Neural cell (in vitro differentiated cells): ENCODE measurements around the gene ZBTB14. TPM values are rescaled to one million over a fixed set of nuclear protein-coding genes. Genes with fewer than 3 reads are reported as not detected.

Source experiments
- H2AFZ ChIP-seq: fragments of 200-600, 300-800 bp; sonication (generic), shearing (Covaris generic); 2 replicates; pipeline ENCODE4 v1.6.0; 2014; ENCODE audit warnings: low read depth, mild to moderate bottlenecking, antibody characterized with exemption, low read length, moderate library complexity
- H3F3A ChIP-seq: fragments of 200-600 bp; shearing (Covaris generic); 2 replicates; pipeline ENCODE4 v1.6.1; 2016; ENCODE audit warnings: mild to moderate bottlenecking, moderate library complexity, mixed read lengths, antibody characterized with exemption, low read length; ENCODE audit not compliant: insufficient read depth, poor library complexity, severe bottlenecking
- H3K27ac ChIP-seq: fragments of 200-600, 300-800 bp; sonication (generic), shearing (Covaris generic); 2 replicates; pipeline ENCODE4 v1.5.1; 2014; ENCODE audit warnings: mild to moderate bottlenecking, low read length, moderate library complexity
- H3K27me3 ChIP-seq: fragments of 300-800, 200-600 bp; sonication (generic), shearing (Covaris generic); 2 replicates; pipeline ENCODE4 v1.6.0; 2014; ENCODE audit warnings: mild to moderate bottlenecking, low read depth, low read length, moderate library complexity; ENCODE audit not compliant: insufficient read depth
- H3K36me3 ChIP-seq: fragments of 300-800, 200-600 bp; sonication (generic), shearing (Covaris generic); 2 replicates; pipeline ENCODE4 v1.5.1; 2014; ENCODE audit warnings: mild to moderate bottlenecking, antibody characterized with exemption, low read length, moderate library complexity; ENCODE audit not compliant: insufficient read depth
- H3K4me2 ChIP-seq: fragments of 300-800, 200-600 bp; sonication (generic), shearing (Covaris generic); 2 replicates; pipeline ENCODE4 v1.6.0; 2014; ENCODE audit warnings: mild to moderate bottlenecking, low read length
- H3K4me3 ChIP-seq: fragments of 300-800, 200-600 bp; sonication (generic), shearing (Covaris generic); 2 replicates; pipeline ENCODE4 v1.5.1; 2014; ENCODE audit warnings: mild to moderate bottlenecking, low read length, moderate library complexity
- H3K79me2 ChIP-seq: fragments of 200-600 bp; shearing (Covaris generic); replicated peaks from 2 replicates; pipeline ENCODE4 v1.6.0; 2014; ENCODE audit warnings: mild to moderate bottlenecking, low read length, moderate library complexity; ENCODE audit not compliant: insufficient read depth
- H3K9ac ChIP-seq: fragments of 300-800, 200-600 bp; sonication (generic), shearing (Covaris generic); 2 replicates; pipeline ENCODE4 v1.6.1; 2016; ENCODE audit warnings: mild to moderate bottlenecking, low read length, mixed read lengths
- H3K9me2 ChIP-seq: fragments of 200-600 bp; shearing (Covaris generic); 2 replicates; pipeline ENCODE4 v1.6.1; 2016; ENCODE audit warnings: mild to moderate bottlenecking, low read length, mixed read lengths; ENCODE audit not compliant: insufficient read depth
- H3K9me3 ChIP-seq: fragments of 200-600, 300-800 bp; sonication (generic), shearing (Covaris generic); 2 replicates; pipeline ENCODE4 v1.6.1; 2016; ENCODE audit warnings: mild to moderate bottlenecking, mixed run types, low read length, moderate library complexity, mixed read lengths
- H4K20me1 ChIP-seq: fragments of 200-600 bp; shearing (Covaris generic); 2 replicates; pipeline ENCODE4 v1.6.1; 2016; ENCODE audit warnings: mild to moderate bottlenecking, mixed run types; ENCODE audit not compliant: insufficient read depth
- EP300 ChIP-seq: fragments of 450-650 bp; conservative IDR thresholded peaks from 2 replicates; pipeline ENCODE4 v1.6.1; 2014; ENCODE audit warnings: antibody characterized with exemption, mild to moderate bottlenecking, moderate library complexity; ENCODE audit not compliant: poor library complexity, severe bottlenecking
- EZH2 ChIP-seq: fragments of 200-600, 300-800 bp; shearing (Covaris generic), sonication (generic); IDR thresholded peaks from 2 replicates; pipeline ENCODE4 v1.6.1; 2014; ENCODE audit warnings: antibody characterized with exemption, low read length, borderline replicate concordance, mild to moderate bottlenecking; ENCODE audit not compliant: insufficient read depth, poor library complexity, severe bottlenecking
- POLR2AphosphoS5 ChIP-seq: IDR thresholded peaks from 2 replicates; pipeline ENCODE4 v1.6.1; 2012
- RAD21 ChIP-seq: fragments of 450-650 bp; conservative IDR thresholded peaks from 2 replicates; pipeline ENCODE4 v1.6.1; 2014; ENCODE audit warnings: antibody characterized with exemption, mild to moderate bottlenecking, moderate library complexity
- SMC3 ChIP-seq: fragments of 450-650 bp; conservative IDR thresholded peaks from 2 replicates; pipeline ENCODE4 v1.6.1; 2014; ENCODE audit warnings: antibody characterized with exemption, mild to moderate bottlenecking, moderate library complexity; ENCODE audit not compliant: poor library complexity
- TAF1 ChIP-seq: IDR thresholded peaks from 2 replicates; pipeline ENCODE4 v1.6.1; 2012; ENCODE audit warnings: low read depth
- polyA plus RNA-seq: library from polyadenylated mRNA; depleted of rRNA; stranded (reverse); fragments of >200 nt; gene quantifications from 2 replicates; pipeline ENCODE4 v1.2.3, GENCODE V29; 2014
- TF ChIP-seq, protein P1 (sequence below): IDR thresholded peaks from 2 replicates; pipeline ENCODE4 v1.6.1; 2012; ENCODE audit warnings: borderline replicate concordance
- TF ChIP-seq, protein P2 (sequence below): fragments of 450-650 bp; IDR thresholded peaks from 2 replicates; pipeline ENCODE4 v1.5.1; 2014; ENCODE audit warnings: antibody characterized with exemption, mild to moderate bottlenecking, moderate library complexity; ENCODE audit not compliant: poor library complexity, severe bottlenecking

The ZBTB14 gene
- polyA plus RNA-seq, 1 donor from 2014 or later, result 33.5 TPM

DNA sequence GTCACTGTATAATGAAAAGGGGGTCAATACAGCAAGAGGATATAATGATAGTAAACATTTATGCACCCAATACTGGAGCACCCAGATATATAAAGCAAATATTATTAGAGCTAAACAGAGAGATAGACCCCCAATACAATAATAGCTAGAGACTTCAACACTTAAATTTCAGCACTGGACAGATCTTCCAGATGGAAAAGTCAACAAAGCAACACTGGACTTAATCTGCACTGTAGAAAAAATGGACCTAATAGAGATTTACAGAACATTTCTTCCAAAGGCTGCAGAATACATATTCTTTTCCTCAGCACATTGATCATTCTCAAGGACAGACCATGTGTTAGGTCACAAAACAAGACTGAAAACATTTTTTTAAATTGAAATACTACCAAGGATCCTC is 26.7 kb downstream of the ZBTB14 start:
- H2AFZ ChIP-seq, result no peak overlapping the region
- H4K20me1 ChIP-seq, result no peaks in the 10 kb centered on the region
- no peaks in the 10 kb centered on the region for H3K36me3 ChIP-seq
- no peaks in the 10 kb centered on the region for H3K79me2 ChIP-seq
- H3K4me3 ChIP-seq, result no peak overlapping the region
- no peak overlapping the region for H3K4me2 ChIP-seq
- no peaks in the 10 kb centered on the region for H3K9me3 ChIP-seq
- no peak overlapping the region for H3K27ac ChIP-seq
- no peak overlapping the region for H3K9ac ChIP-seq
- no peaks in the 10 kb centered on the region for H3K9me2 ChIP-seq
- no peaks in the 10 kb centered on the region for H3K27me3 ChIP-seq
- H3F3A ChIP-seq, result no peaks in the 10 kb centered on the region
- TF ChIP-seq SMC3 (no peak), RAD21 (no peak), EZH2 (no peak), POLR2AphosphoS5 (no peak), EP300 (no peak)
- TF ChIP-seq, protein P1, sequence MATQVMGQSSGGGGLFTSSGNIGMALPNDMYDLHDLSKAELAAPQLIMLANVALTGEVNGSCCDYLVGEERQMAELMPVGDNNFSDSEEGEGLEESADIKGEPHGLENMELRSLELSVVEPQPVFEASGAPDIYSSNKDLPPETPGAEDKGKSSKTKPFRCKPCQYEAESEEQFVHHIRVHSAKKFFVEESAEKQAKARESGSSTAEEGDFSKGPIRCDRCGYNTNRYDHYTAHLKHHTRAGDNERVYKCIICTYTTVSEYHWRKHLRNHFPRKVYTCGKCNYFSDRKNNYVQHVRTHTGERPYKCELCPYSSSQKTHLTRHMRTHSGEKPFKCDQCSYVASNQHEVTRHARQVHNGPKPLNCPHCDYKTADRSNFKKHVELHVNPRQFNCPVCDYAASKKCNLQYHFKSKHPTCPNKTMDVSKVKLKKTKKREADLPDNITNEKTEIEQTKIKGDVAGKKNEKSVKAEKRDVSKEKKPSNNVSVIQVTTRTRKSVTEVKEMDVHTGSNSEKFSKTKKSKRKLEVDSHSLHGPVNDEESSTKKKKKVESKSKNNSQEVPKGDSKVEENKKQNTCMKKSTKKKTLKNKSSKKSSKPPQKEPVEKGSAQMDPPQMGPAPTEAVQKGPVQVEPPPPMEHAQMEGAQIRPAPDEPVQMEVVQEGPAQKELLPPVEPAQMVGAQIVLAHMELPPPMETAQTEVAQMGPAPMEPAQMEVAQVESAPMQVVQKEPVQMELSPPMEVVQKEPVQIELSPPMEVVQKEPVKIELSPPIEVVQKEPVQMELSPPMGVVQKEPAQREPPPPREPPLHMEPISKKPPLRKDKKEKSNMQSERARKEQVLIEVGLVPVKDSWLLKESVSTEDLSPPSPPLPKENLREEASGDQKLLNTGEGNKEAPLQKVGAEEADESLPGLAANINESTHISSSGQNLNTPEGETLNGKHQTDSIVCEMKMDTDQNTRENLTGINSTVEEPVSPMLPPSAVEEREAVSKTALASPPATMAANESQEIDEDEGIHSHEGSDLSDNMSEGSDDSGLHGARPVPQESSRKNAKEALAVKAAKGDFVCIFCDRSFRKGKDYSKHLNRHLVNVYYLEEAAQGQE, result no peak

DNA sequence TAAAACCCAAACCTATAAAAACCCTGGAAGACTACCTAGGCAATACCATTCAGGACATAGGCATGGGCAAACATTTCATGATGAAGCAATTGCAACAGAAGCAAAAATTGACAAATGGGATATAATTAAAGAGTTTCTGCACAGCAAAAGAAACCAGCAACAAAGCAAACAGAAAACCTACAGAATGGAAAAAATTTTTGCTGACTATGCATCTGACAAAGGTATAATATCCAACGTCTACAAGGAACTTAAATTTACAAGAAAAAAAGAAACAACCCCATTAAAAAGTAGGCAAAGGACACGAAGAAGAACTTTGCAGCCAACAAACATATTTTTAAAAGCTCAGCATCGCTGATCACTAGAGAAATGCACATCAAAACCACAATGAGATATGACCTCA is 28.8 kb downstream of the ZBTB14 start:
- Histone ChIP-seq H3K79me2 (no peaks in the 10 kb centered on the region), H3K9me2 (no peaks in the 10 kb centered on the region), H3K27ac (no peak overlapping the region), H4K20me1 (no peaks in the 10 kb centered on the region), H3K9me3 (no peaks in the 10 kb centered on the region), H3K9ac (no peak overlapping the region), H2AFZ (no peak overlapping the region), H3K4me2 (no peak overlapping the region), H3K36me3 (no peaks in the 10 kb centered on the region), H3K4me3 (no peak overlapping the region), H3F3A (no peaks in the 10 kb centered on the region), H3K27me3 (no peaks in the 10 kb centered on the region)
- TF ChIP-seq, protein P2, sequence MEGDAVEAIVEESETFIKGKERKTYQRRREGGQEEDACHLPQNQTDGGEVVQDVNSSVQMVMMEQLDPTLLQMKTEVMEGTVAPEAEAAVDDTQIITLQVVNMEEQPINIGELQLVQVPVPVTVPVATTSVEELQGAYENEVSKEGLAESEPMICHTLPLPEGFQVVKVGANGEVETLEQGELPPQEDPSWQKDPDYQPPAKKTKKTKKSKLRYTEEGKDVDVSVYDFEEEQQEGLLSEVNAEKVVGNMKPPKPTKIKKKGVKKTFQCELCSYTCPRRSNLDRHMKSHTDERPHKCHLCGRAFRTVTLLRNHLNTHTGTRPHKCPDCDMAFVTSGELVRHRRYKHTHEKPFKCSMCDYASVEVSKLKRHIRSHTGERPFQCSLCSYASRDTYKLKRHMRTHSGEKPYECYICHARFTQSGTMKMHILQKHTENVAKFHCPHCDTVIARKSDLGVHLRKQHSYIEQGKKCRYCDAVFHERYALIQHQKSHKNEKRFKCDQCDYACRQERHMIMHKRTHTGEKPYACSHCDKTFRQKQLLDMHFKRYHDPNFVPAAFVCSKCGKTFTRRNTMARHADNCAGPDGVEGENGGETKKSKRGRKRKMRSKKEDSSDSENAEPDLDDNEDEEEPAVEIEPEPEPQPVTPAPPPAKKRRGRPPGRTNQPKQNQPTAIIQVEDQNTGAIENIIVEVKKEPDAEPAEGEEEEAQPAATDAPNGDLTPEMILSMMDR, result no peak
- no peak for TF ChIP-seq EP300
- no peak for TF ChIP-seq SMC3
- TF ChIP-seq, protein P1, result no peak
- no peak for TF ChIP-seq POLR2AphosphoS5
- TF ChIP-seq RAD21, result no peak
- no peak for TF ChIP-seq TAF1
